ENCODE measurements around the gene MAP3K9.

The MAP3K9 gene

GRCh38 chr14:70708717-70709570, 100.4 kb downstream of the MAP3K9 start:
- no peak overlapping the region for H3K4me3 ChIP-seq (ENCODE audit: insufficient read depth, low read length, poor library complexity, severe bottlenecking)
- H3K4me2 ChIP-seq (ENCODE audit: low read depth, low read length, poor library complexity, severe bottlenecking), result no peak overlapping the region
- no peaks in the 10 kb centered on the region for H3K36me3 ChIP-seq (ENCODE audit: low read length)
- no peak overlapping the region for H3K9ac ChIP-seq (ENCODE audit: low read length)
- no peak overlapping the region for H2AFZ ChIP-seq (ENCODE audit: low read depth, low read length, severe bottlenecking)
- no peaks in the 10 kb centered on the region for H3K9me3 ChIP-seq (ENCODE audit: insufficient read depth, low read length)
- no peak for TF ChIP-seq EZH2phosphoT487 (conservative IDR thresholded peaks at IDR 0.05; ENCODE audit: low read length)
- TF ChIP-seq, protein P1, sequence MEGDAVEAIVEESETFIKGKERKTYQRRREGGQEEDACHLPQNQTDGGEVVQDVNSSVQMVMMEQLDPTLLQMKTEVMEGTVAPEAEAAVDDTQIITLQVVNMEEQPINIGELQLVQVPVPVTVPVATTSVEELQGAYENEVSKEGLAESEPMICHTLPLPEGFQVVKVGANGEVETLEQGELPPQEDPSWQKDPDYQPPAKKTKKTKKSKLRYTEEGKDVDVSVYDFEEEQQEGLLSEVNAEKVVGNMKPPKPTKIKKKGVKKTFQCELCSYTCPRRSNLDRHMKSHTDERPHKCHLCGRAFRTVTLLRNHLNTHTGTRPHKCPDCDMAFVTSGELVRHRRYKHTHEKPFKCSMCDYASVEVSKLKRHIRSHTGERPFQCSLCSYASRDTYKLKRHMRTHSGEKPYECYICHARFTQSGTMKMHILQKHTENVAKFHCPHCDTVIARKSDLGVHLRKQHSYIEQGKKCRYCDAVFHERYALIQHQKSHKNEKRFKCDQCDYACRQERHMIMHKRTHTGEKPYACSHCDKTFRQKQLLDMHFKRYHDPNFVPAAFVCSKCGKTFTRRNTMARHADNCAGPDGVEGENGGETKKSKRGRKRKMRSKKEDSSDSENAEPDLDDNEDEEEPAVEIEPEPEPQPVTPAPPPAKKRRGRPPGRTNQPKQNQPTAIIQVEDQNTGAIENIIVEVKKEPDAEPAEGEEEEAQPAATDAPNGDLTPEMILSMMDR (IDR thresholded peaks at IDR 0.05; ENCODE audit: insufficient read depth, low read length, poor library complexity, severe bottlenecking), result no peak
- H3K27ac ChIP-seq (ENCODE audit: low read depth, low read length), result no peak overlapping the region
- no peaks in the 10 kb centered on the region for H3F3A ChIP-seq (ENCODE audit: insufficient read depth)
- no peaks in the 10 kb centered on the region for H3K79me2 ChIP-seq (ENCODE audit: insufficient read depth, low read length)
- H4K20me1 ChIP-seq (ENCODE audit: low read depth, low read length), result no peaks in the 10 kb centered on the region
- H3K9me2 ChIP-seq (replicated peaks; ENCODE audit: insufficient read depth, low read length), result no peaks in the 10 kb centered on the region
- H3K27me3 ChIP-seq (ENCODE audit: low read length), result no peaks in the 10 kb centered on the region

GRCh38 chr14:70707138-70708038, 101.9 kb downstream of the MAP3K9 start:
- no peaks in the 10 kb centered on the region for H3K27me3 ChIP-seq (ENCODE audit: low read length)
- no peaks in the 10 kb centered on the region for H3K36me3 ChIP-seq (ENCODE audit: low read length)
- H3K4me3 ChIP-seq (ENCODE audit: insufficient read depth, low read length, poor library complexity, severe bottlenecking), result no peak overlapping the region
- TF ChIP-seq, protein P1 (IDR thresholded peaks at IDR 0.05; ENCODE audit: insufficient read depth, low read length, poor library complexity, severe bottlenecking), result no peak
- TF ChIP-seq EZH2phosphoT487 (conservative IDR thresholded peaks at IDR 0.05; ENCODE audit: low read length), result no peak
- H3K4me2 ChIP-seq (ENCODE audit: low read depth, low read length, poor library complexity, severe bottlenecking), result no peak overlapping the region
- no peaks in the 10 kb centered on the region for H4K20me1 ChIP-seq (ENCODE audit: low read depth, low read length)
- H3K79me2 ChIP-seq (ENCODE audit: insufficient read depth, low read length), result no peaks in the 10 kb centered on the region
- H3K9ac ChIP-seq (ENCODE audit: low read length), result no peak overlapping the region
- H3F3A ChIP-seq (ENCODE audit: insufficient read depth), result no peaks in the 10 kb centered on the region
- H3K27ac ChIP-seq (ENCODE audit: low read depth, low read length), result no peak overlapping the region
- no peaks in the 10 kb centered on the region for H3K9me2 ChIP-seq (replicated peaks; ENCODE audit: insufficient read depth, low read length)
- H2AFZ ChIP-seq (ENCODE audit: low read depth, low read length, severe bottlenecking), result no peak overlapping the region
- no peaks in the 10 kb centered on the region for H3K9me3 ChIP-seq (ENCODE audit: insufficient read depth, low read length)

GRCh38 chr14:70706177-70706576, 103.1 kb downstream of the MAP3K9 start:
- no peaks in the 10 kb centered on the region for H4K20me1 ChIP-seq (ENCODE audit: low read depth, low read length)
- no peak overlapping the region for H3K4me3 ChIP-seq (ENCODE audit: insufficient read depth, low read length, poor library complexity, severe bottlenecking)
- no peak overlapping the region for H3K27ac ChIP-seq (ENCODE audit: low read depth, low read length)
- no peaks in the 10 kb centered on the region for H3K79me2 ChIP-seq (ENCODE audit: insufficient read depth, low read length)
- no peaks in the 10 kb centered on the region for H3K36me3 ChIP-seq (ENCODE audit: low read length)
- H3K4me2 ChIP-seq (ENCODE audit: low read depth, low read length, poor library complexity, severe bottlenecking), result no peak overlapping the region
- H3K27me3 ChIP-seq (ENCODE audit: low read length), result no peaks in the 10 kb centered on the region
- H3F3A ChIP-seq (ENCODE audit: insufficient read depth), result no peaks in the 10 kb centered on the region
- H3K9me2 ChIP-seq (replicated peaks; ENCODE audit: insufficient read depth, low read length), result no peaks in the 10 kb centered on the region
- TF ChIP-seq EZH2phosphoT487 (conservative IDR thresholded peaks at IDR 0.05; ENCODE audit: low read length), result no peak
- TF ChIP-seq, protein P1 (IDR thresholded peaks at IDR 0.05; ENCODE audit: insufficient read depth, low read length, poor library complexity, severe bottlenecking), result no peak
- no peak overlapping the region for H3K9ac ChIP-seq (ENCODE audit: low read length)
- H2AFZ ChIP-seq (ENCODE audit: low read depth, low read length, severe bottlenecking), result no peak overlapping the region
- H3K9me3 ChIP-seq (ENCODE audit: insufficient read depth, low read length), result no peaks in the 10 kb centered on the region
